GM12878 (cell line): ENCODE results near the gene SYCE1L. TPM values are rescaled to one million over a fixed set of nuclear protein-coding genes. Genes with fewer than 3 reads are reported as not detected.
A peak's percentile ranks its signal among the peaks of the same experiment; 100 is the strongest.

Experiments used
- ATF3 ChIP-seq: IDR thresholded peaks from 2 replicates; pipeline ENCODE4 v1.6.1; 2011; ENCODE audit warnings: low read depth, mild to moderate bottlenecking, low read length, moderate library complexity, borderline replicate concordance; ENCODE audit errors: extremely low read depth
- ATF7 ChIP-seq: fragments of 450-650 bp; IDR thresholded peaks from 2 replicates; pipeline ENCODE4 v1.6.1; 2016; ENCODE audit warnings: low read depth, mild to moderate bottlenecking
- BACH1 ChIP-seq: fragments of 450-650 bp; IDR thresholded peaks from 2 replicates; pipeline ENCODE4 v1.6.1; 2017; ENCODE audit warnings: mild to moderate bottlenecking, borderline replicate concordance
- BHLHE40 ChIP-seq, 2 experiments: fragments of 450-650 bp in 1 of 2; IDR thresholded peaks; 2 replicates each; pipeline ENCODE4 v1.6.1; 2011 to 2017; ENCODE audit warnings: low read depth in 2 of 2, borderline replicate concordance in 1 of 2, improper control_type of control experiment in 1 of 2, low read length in 1 of 2, mild to moderate bottlenecking in 1 of 2
- CBFB ChIP-seq: IDR thresholded peaks from 2 replicates; pipeline ENCODE4 v1.6.1; 2016; ENCODE audit warnings: antibody characterized with exemption, low read depth
- EP300 ChIP-seq, 2 experiments: fragments of 150-350 bp in 1 of 2; IDR thresholded peaks; 2 replicates each; pipeline ENCODE4 v1.6.1; 2011 to 2012; ENCODE audit warnings: low read depth in 2 of 2, low read length in 2 of 2, borderline replicate concordance in 1 of 2, improper control_type of control experiment in 1 of 2, inconsistent platforms in 1 of 2; ENCODE audit not compliant: control insufficient read depth in 1 of 2
- IKZF1 ChIP-seq: fragments of 450-650 bp; conservative IDR thresholded peaks from 2 replicates; pipeline ENCODE4 v1.6.1; 2017; ENCODE audit warnings: antibody characterized with exemption, mild to moderate bottlenecking
- MEF2A ChIP-seq: IDR thresholded peaks from 2 replicates; pipeline ENCODE4 v1.6.1; 2011; ENCODE audit warnings: low read depth, mild to moderate bottlenecking, low read length, moderate library complexity; ENCODE audit not compliant: insufficient read depth
- MYB ChIP-seq: fragments of 150-350 bp; IDR thresholded peaks from 2 replicates; pipeline ENCODE4 v1.6.1; 2014; ENCODE audit warnings: mild to moderate bottlenecking, low read depth, low read length, borderline replicate concordance
- NBN ChIP-seq: fragments of 450-650 bp; IDR thresholded peaks from 2 replicates; pipeline ENCODE4 v1.6.1; 2016
- NRF1 ChIP-seq: conservative IDR thresholded peaks from 2 replicates; pipeline ENCODE4 v1.6.1; 2011; ENCODE audit warnings: mild to moderate bottlenecking, low read depth, low read length, improper control_type of control experiment
- PML ChIP-seq: IDR thresholded peaks from 2 replicates; pipeline ENCODE4 v1.6.1; 2012; ENCODE audit warnings: low read length, inconsistent platforms
- POU2F2 ChIP-seq: IDR thresholded peaks from 3 replicates; pipeline ENCODE4 v1.6.1; 2011; ENCODE audit warnings: low read depth, mild to moderate bottlenecking, low read length, borderline replicate concordance
- RAD21 ChIP-seq: IDR thresholded peaks from 2 replicates; pipeline ENCODE4 v1.6.1; 2011; ENCODE audit warnings: mild to moderate bottlenecking, low read depth, low read length, moderate library complexity; ENCODE audit not compliant: insufficient read depth
- RELA ChIP-seq: fragments of 450-650 bp; IDR thresholded peaks from 2 replicates; pipeline ENCODE4 v1.8.0; 2014; ENCODE audit warnings: borderline replicate concordance; ENCODE audit not compliant: partially characterized antibody
- RFX5 ChIP-seq: IDR thresholded peaks from 2 replicates; pipeline ENCODE4 v1.6.1; 2011; ENCODE audit warnings: low read depth, low read length, improper control_type of control experiment
- SIN3A ChIP-seq: IDR thresholded peaks from 2 replicates; pipeline ENCODE4 v1.6.1; 2012; ENCODE audit warnings: low read depth, low read length, improper control_type of control experiment
- WRNIP1 ChIP-seq: IDR thresholded peaks from 2 replicates; pipeline ENCODE4 v1.6.1; 2011; ENCODE audit warnings: low read depth, low read length, improper control_type of control experiment, borderline replicate concordance
- ZNF274 ChIP-seq: IDR thresholded peaks from one replicate; pipeline ENCODE4 v1.8.0; 2011; ENCODE audit not compliant: insufficient read length, insufficient read depth
- polyA plus RNA-seq, 11 experiments: library from polyadenylated mRNA; depleted of rRNA in 4 of 11; unstranded in 6 of 11; stranded (reverse) in 5 of 11; fragments of >200 nt; fragmentation: Nextera tagmentation in 4 of 11; fragmentation: Illumina TruSeq in 1 of 11; extraction: Ambion mirVana in 4 of 11; extraction: Trizol in 1 of 11; gene quantifications; 1 replicate in 1 of 11; 2 replicates in 10 of 11; pipeline versions ENCODE4 v1.2.1 to v1.2.3, GENCODE V29; 2011 to 2016; ENCODE audit warnings: inconsistent platforms in 2 of 11, missing spikeins in 2 of 11, low read depth in 1 of 11
- total RNA-seq, 4 experiments: library from RNA; depleted of rRNA in 3 of 4; stranded (reverse); fragments of >200 nt in 3 of 4; fragmentation: Illumina TruSeq in 1 of 4; extraction: Trizol in 1 of 4; gene quantifications; 2 replicates each; pipeline versions ENCODE4 v1.2.1 to v1.2.3, GENCODE V29; 2013 to 2021
- TF ChIP-seq, protein P1 (sequence below): fragments of 450-650 bp; IDR thresholded peaks from 2 replicates; pipeline ENCODE4 v1.6.1; 2017; ENCODE audit warnings: low read depth, mild to moderate bottlenecking, moderate library complexity
- TF ChIP-seq, protein P2 (sequence below): fragments of 450-650 bp; IDR thresholded peaks from 2 replicates; pipeline ENCODE4 v1.6.1; 2017; ENCODE audit warnings: mild to moderate bottlenecking, moderate library complexity
- TF ChIP-seq, protein P3 (sequence below): fragments of 450-650 bp; IDR thresholded peaks from 2 replicates; pipeline ENCODE4 v1.6.1; 2016; ENCODE audit warnings: mild to moderate bottlenecking

SYCE1L gene
- total and polyA plus RNA-seq, 10 of the 15 experiments (the other 5 are each of a cell fraction or from before 2014, with no cell fraction given): 0.35 to 4.6 (median 0.91) TPM; not detected in 5

GRCh38 chr16:77236063-77236511 lies 36.9 kb downstream of the SYCE1L start (continued):
- TF ChIP-seq, protein P1, sequence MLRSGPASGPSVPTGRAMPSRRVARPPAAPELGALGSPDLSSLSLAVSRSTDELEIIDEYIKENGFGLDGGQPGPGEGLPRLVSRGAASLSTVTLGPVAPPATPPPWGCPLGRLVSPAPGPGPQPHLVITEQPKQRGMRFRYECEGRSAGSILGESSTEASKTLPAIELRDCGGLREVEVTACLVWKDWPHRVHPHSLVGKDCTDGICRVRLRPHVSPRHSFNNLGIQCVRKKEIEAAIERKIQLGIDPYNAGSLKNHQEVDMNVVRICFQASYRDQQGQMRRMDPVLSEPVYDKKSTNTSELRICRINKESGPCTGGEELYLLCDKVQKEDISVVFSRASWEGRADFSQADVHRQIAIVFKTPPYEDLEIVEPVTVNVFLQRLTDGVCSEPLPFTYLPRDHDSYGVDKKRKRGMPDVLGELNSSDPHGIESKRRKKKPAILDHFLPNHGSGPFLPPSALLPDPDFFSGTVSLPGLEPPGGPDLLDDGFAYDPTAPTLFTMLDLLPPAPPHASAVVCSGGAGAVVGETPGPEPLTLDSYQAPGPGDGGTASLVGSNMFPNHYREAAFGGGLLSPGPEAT: no peak
- TF ChIP-seq ATF3 (peak; percentile 34; the same call in 1 of the 2 replicates), EP300 (IDR thresholded peaks at IDR 0.05; ENCODE audit: borderline replicate concordance in 1 of 2, control insufficient read depth in 1 of 2, low read depth in 2 of 2, low read length in 2 of 2) (no peak), BACH1 (no peak), WRNIP1 (no peak), NRF1 (no peak), PML (no peak), ZNF274 (no peak), CBFB (peak; percentile 31; the same call in 1 of the 2 replicates), ATF7 (peak; percentile 46), MEF2A (peak; percentile 29; the same call in 1 of the 2 replicates), IKZF1 (no peak), MYB (0 out of 2 replicates have a peak, but pooled peaks have one; percentile 41), RAD21 (peak; percentile 100), BHLHE40 (IDR thresholded peaks at IDR 0.05; ENCODE audit: borderline replicate concordance in 1 of 2, low read depth in 2 of 2, low read length in 1 of 2) (peak in 1 of 2 experiments; percentile 34; a peak in 1 of 4 replicates), SIN3A (no peak), NBN (0 out of 2 replicates have a peak, but pooled peaks have one; percentile 44), RELA (peak; percentile 83), RFX5 (peak; percentile 46; the same call in 1 of the 2 replicates), POU2F2 (peak; percentile 58; the same call in 1 of the 3 replicates)
- TF ChIP-seq, protein P2, sequence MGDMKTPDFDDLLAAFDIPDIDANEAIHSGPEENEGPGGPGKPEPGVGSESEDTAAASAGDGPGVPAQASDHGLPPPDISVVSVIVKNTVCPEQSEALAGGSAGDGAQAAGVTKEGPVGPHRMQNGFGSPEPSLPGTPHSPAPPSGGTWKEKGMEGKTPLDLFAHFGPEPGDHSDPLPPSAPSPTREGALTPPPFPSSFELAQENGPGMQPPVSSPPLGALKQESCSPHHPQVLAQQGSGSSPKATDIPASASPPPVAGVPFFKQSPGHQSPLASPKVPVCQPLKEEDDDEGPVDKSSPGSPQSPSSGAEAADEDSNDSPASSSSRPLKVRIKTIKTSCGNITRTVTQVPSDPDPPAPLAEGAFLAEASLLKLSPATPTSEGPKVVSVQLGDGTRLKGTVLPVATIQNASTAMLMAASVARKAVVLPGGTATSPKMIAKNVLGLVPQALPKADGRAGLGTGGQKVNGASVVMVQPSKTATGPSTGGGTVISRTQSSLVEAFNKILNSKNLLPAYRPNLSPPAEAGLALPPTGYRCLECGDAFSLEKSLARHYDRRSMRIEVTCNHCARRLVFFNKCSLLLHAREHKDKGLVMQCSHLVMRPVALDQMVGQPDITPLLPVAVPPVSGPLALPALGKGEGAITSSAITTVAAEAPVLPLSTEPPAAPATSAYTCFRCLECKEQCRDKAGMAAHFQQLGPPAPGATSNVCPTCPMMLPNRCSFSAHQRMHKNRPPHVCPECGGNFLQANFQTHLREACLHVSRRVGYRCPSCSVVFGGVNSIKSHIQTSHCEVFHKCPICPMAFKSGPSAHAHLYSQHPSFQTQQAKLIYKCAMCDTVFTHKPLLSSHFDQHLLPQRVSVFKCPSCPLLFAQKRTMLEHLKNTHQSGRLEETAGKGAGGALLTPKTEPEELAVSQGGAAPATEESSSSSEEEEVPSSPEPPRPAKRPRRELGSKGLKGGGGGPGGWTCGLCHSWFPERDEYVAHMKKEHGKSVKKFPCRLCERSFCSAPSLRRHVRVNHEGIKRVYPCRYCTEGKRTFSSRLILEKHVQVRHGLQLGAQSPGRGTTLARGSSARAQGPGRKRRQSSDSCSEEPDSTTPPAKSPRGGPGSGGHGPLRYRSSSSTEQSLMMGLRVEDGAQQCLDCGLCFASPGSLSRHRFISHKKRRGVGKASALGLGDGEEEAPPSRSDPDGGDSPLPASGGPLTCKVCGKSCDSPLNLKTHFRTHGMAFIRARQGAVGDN: no peak
- TF ChIP-seq, protein P3, sequence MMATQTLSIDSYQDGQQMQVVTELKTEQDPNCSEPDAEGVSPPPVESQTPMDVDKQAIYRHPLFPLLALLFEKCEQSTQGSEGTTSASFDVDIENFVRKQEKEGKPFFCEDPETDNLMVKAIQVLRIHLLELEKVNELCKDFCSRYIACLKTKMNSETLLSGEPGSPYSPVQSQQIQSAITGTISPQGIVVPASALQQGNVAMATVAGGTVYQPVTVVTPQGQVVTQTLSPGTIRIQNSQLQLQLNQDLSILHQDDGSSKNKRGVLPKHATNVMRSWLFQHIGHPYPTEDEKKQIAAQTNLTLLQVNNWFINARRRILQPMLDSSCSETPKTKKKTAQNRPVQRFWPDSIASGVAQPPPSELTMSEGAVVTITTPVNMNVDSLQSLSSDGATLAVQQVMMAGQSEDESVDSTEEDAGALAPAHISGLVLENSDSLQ: no peak
